ENCODE measurements around the gene TGM4. TPM values are rescaled to one million over a fixed set of nuclear protein-coding genes. Genes with fewer than 3 reads are reported as not detected.

The TGM4 gene
- total and polyA plus RNA-seq, 2 experiments from 2014 or later = not detected

MicroRNAs within 50 kb of the gene (microRNA counts, 767-probe panel; counts per million panel counts)
- not detected for microRNA hsa-miR-564

Other genes with a start within 250 kb of the TGM4 start
- 15.1 and 18.9 TPM in 2 replicates for gene ZNF197, start 249.6 kb upstream of the TGM4 start, total RNA-seq (2014; rRNA removed; shearing (Covaris generic))
- gene ZNF197, start 249.6 kb upstream of the TGM4 start, polyA plus RNA-seq (2016; fragmentation: Nextera tagmentation; extraction: Ambion mirVana) = 5.6 and 5.9 TPM in 2 replicates
- 20.9 and 26.2 TPM in 2 replicates for gene ZNF35, start 225.9 kb upstream of the TGM4 start, total RNA-seq (2014; rRNA removed; shearing (Covaris generic))
- 18.5 and 19.2 TPM in 2 replicates for gene ZNF35, start 225.9 kb upstream of the TGM4 start, polyA plus RNA-seq (2016; fragmentation: Nextera tagmentation; extraction: Ambion mirVana)
- 3.2 and 4.7 TPM in 2 replicates for gene ZNF502, start 161.9 kb upstream of the TGM4 start, total RNA-seq (2014; rRNA removed; shearing (Covaris generic))
- gene ZNF502, start 161.9 kb upstream of the TGM4 start, polyA plus RNA-seq (2016; fragmentation: Nextera tagmentation; extraction: Ambion mirVana) = 1.7 and 2.9 TPM in 2 replicates
- gene ZNF501, start 145.0 kb upstream of the TGM4 start, total RNA-seq (2014; rRNA removed; shearing (Covaris generic)) = 6.6 and 8.0 TPM in 2 replicates
- gene ZNF501, start 145.0 kb upstream of the TGM4 start, polyA plus RNA-seq (2016; fragmentation: Nextera tagmentation; extraction: Ambion mirVana) = 3.3 and 4.2 TPM in 2 replicates
- gene KIAA1143, start 113.0 kb upstream of the TGM4 start, total RNA-seq (2014; rRNA removed; shearing (Covaris generic)) = 48.1 and 49.2 TPM in 2 replicates
- 63.9 and 75.4 TPM in 2 replicates for gene KIAA1143, start 113.0 kb upstream of the TGM4 start, polyA plus RNA-seq (2016; fragmentation: Nextera tagmentation; extraction: Ambion mirVana)
- 21.2 and 26.2 TPM in 2 replicates for gene KIF15, start 112.8 kb upstream of the TGM4 start, total RNA-seq (2014; rRNA removed; shearing (Covaris generic))
- 21.8 and 25.8 TPM in 2 replicates for gene KIF15, start 112.8 kb upstream of the TGM4 start, polyA plus RNA-seq (2016; fragmentation: Nextera tagmentation; extraction: Ambion mirVana)
- 7.4 and 9.0 TPM in 2 replicates for gene TMEM42, start 12.7 kb upstream of the TGM4 start, total RNA-seq (2014; rRNA removed; shearing (Covaris generic))
- 13.3 and 14.3 TPM in 2 replicates for gene TMEM42, start 12.7 kb upstream of the TGM4 start, polyA plus RNA-seq (2016; fragmentation: Nextera tagmentation; extraction: Ambion mirVana)
- gene ZDHHC3, start 101.6 kb downstream of the TGM4 start, total RNA-seq (2014; rRNA removed; shearing (Covaris generic)) = 71.7 and 84.2 TPM in 2 replicates
- gene ZDHHC3, start 101.6 kb downstream of the TGM4 start, polyA plus RNA-seq (2016; fragmentation: Nextera tagmentation; extraction: Ambion mirVana) = 27.5 and 28.9 TPM in 2 replicates
- gene EXOSC7, start 101.6 kb downstream of the TGM4 start, total RNA-seq (2014; rRNA removed; shearing (Covaris generic)) = 84.8 and 99.4 TPM in 2 replicates
- 114 and 120 TPM in 2 replicates for gene EXOSC7, start 101.6 kb downstream of the TGM4 start, polyA plus RNA-seq (2016; fragmentation: Nextera tagmentation; extraction: Ambion mirVana)
- not detected in 2 replicates for gene CLEC3B, start 151.7 kb downstream of the TGM4 start, total RNA-seq (2014; rRNA removed; shearing (Covaris generic))
- gene CLEC3B, start 151.7 kb downstream of the TGM4 start, polyA plus RNA-seq (2016; fragmentation: Nextera tagmentation; extraction: Ambion mirVana) = not detected in 2 replicates